CD14-positive monocyte (primary cell): ENCODE results near the gene SETBP1. TPM values are rescaled to one million over a fixed set of nuclear protein-coding genes. Genes with fewer than 3 reads are reported as not detected.

Experiments
- DNase-seq, 3 donors: peaks; one replicate each; pipeline ENCODE4 v3.0.0-alpha.2; 2011 to 2022
- H2AFZ ChIP-seq: 2 replicates; pipeline ENCODE4 v1.6.0; 2012; ENCODE audit warnings: mild to moderate bottlenecking, low read depth, low read length, inconsistent platforms; ENCODE audit not compliant: insufficient read depth, poor library complexity, severe bottlenecking
- H3K27ac ChIP-seq, 2 donors: 1 replicate in 1 of 2; 2 replicates in 1 of 2; pipeline ENCODE4 v1.5.1; 2012 to 2013; ENCODE audit warnings: low read length in 2 of 2, control low read depth in 1 of 2, inconsistent platforms in 1 of 2, low read depth in 1 of 2, mild to moderate bottlenecking in 1 of 2
- H3K27me3 ChIP-seq, 2 donors: one replicate each; pipeline versions ENCODE4 v1.6.0 to v1.6.1; 2011 to 2013; ENCODE audit warnings: low read length in 2 of 2; ENCODE audit not compliant: control insufficient read depth in 2 of 2, insufficient read depth in 2 of 2
- H3K36me3 ChIP-seq, 2 donors: replicated peaks in 1 of 2; 1 replicate in 1 of 2; 2 replicates in 1 of 2; pipeline versions ENCODE4 v1.5.1 to v1.6.1; 2012 to 2013; ENCODE audit warnings: low read length in 2 of 2, control low read depth in 1 of 2, inconsistent platforms in 1 of 2, mild to moderate bottlenecking in 1 of 2; ENCODE audit not compliant: insufficient read depth in 2 of 2, control insufficient read depth in 1 of 2
- H3K4me1 ChIP-seq, 2 donors: 1 replicate in 1 of 2; 2 replicates in 1 of 2; pipeline versions ENCODE4 v1.5.1 to v1.6.1; 2012 to 2013; ENCODE audit warnings: low read length in 2 of 2, control low read depth in 1 of 2, inconsistent platforms in 1 of 2, mild to moderate bottlenecking in 1 of 2, moderate library complexity in 1 of 2; ENCODE audit not compliant: insufficient read depth in 2 of 2, control insufficient read depth in 1 of 2
- H3K4me2 ChIP-seq: replicated peaks from 2 replicates; pipeline ENCODE3; 2012; ENCODE audit warnings: low read length, moderate library complexity, mild to moderate bottlenecking; ENCODE audit not compliant: poor library complexity, severe bottlenecking; ENCODE audit errors: extremely low read depth
- H3K4me3 ChIP-seq, 3 experiments: fragments of 200-600 bp in 1 of 3; sonication (generic) in 1 of 3; replicated peaks in 1 of 3; 1 replicate in 2 of 3; 2 replicates in 1 of 3; pipeline ENCODE4 v1.5.1; 2011 to 2013; ENCODE audit warnings: low read length in 3 of 3, mild to moderate bottlenecking in 3 of 3, control low read depth in 2 of 3, low read depth in 2 of 3, inconsistent platforms in 1 of 3, moderate library complexity in 1 of 3
- H3K79me2 ChIP-seq: 2 replicates; pipeline ENCODE4 v1.6.0; 2012; ENCODE audit warnings: mild to moderate bottlenecking, control low read depth, inconsistent platforms, low read length, moderate library complexity; ENCODE audit not compliant: insufficient read depth
- H3K9ac ChIP-seq: 2 replicates; pipeline ENCODE4 v1.6.0; 2017; ENCODE audit warnings: low read length, mild to moderate bottlenecking; ENCODE audit not compliant: insufficient read depth, poor library complexity, severe bottlenecking
- H3K9me3 ChIP-seq, 2 donors: replicated peaks in 1 of 2; 1 replicate in 1 of 2; 2 replicates in 1 of 2; pipeline versions ENCODE4 v1.5.1 to v1.6.1; 2012 to 2013; ENCODE audit warnings: low read length in 2 of 2, control low read depth in 1 of 2; ENCODE audit not compliant: control insufficient read depth in 1 of 2, insufficient read depth in 1 of 2
- H4K20me1 ChIP-seq: 2 replicates; pipeline ENCODE4 v1.6.0; 2012; ENCODE audit warnings: mild to moderate bottlenecking, low read length, control low read depth, moderate library complexity; ENCODE audit not compliant: insufficient read depth
- H3K27ac Mint-ChIP-seq, 7 donors: one replicate each; pipeline ENCODE4 v1.8.0; 2020; ENCODE audit warnings: mild to moderate bottlenecking in 7 of 7, mixed read lengths in 7 of 7, moderate library complexity in 6 of 7, inconsistent platforms in 2 of 7
- H3K27me3 Mint-ChIP-seq, 3 donors: one replicate each; pipeline ENCODE4 v1.8.0; 2021 to 2022; ENCODE audit warnings: low read depth in 3 of 3, mild to moderate bottlenecking in 3 of 3, mixed read lengths in 3 of 3, moderate library complexity in 3 of 3, inconsistent platforms in 1 of 3
- H3K36me3 Mint-ChIP-seq, 2 donors: one replicate each; pipeline ENCODE4 v1.8.0; 2020; ENCODE audit warnings: mixed read lengths in 2 of 2, inconsistent platforms in 1 of 2, mild to moderate bottlenecking in 1 of 2
- H3K4me1 Mint-ChIP-seq: one replicate; pipeline ENCODE4 v1.8.0; 2020; ENCODE audit warnings: mild to moderate bottlenecking, mixed read lengths
- H3K4me3 Mint-ChIP-seq, 2 donors: one replicate each; pipeline ENCODE4 v1.8.0; 2020; ENCODE audit warnings: mild to moderate bottlenecking in 2 of 2, mixed read lengths in 2 of 2, moderate library complexity in 1 of 2
- H3K9me3 Mint-ChIP-seq, 7 donors: one replicate each; pipeline ENCODE4 v1.8.0; 2020 to 2022; ENCODE audit warnings: mixed read lengths in 7 of 7, mild to moderate bottlenecking in 6 of 7, moderate library complexity in 6 of 7, inconsistent platforms in 2 of 7
- WGBS: methylation state at CpG from one replicate; pipeline ENCODE4 v1.1.5; 2013; ENCODE audit warnings: missing lambda C conversion rate; ENCODE audit not compliant: insufficient coverage; 5-methylcytosine and 5-hydroxymethylcytosine counted together
- intact Hi-C, 2 donors: fragments of 100-400 bp; cut with micrococcal nuclease; formaldehyde crosslinking; loops; one replicate each; pipeline versions ENCODE4 v1.15.0 to v1.15.1; 2023
- polyA plus RNA-seq, 3 donors: library from polyadenylated mRNA; depleted of rRNA in 1 of 3; unstranded in 2 of 3; stranded (reverse) in 1 of 3; fragments of 300-500 nt in 2 of 3; fragments of >200 nt in 1 of 3; fragmentation: Illumina TruSeq in 2 of 3; gene quantifications; 1 replicate in 2 of 3; 2 replicates in 1 of 3; pipeline ENCODE4 v1.2.3, GENCODE V29; 2012 to 2021
- TF ChIP-seq, protein P1 (sequence below): fragments of 200-600 bp; IDR thresholded peaks from one replicate; pipeline ENCODE4 v1.8.0; 2022; ENCODE audit warnings: antibody characterized with exemption, mild to moderate bottlenecking

Gene SETBP1
- polyA plus RNA-seq, 3 donors, result 0.01 to 1.2 TPM; not detected in 1

DNA sequence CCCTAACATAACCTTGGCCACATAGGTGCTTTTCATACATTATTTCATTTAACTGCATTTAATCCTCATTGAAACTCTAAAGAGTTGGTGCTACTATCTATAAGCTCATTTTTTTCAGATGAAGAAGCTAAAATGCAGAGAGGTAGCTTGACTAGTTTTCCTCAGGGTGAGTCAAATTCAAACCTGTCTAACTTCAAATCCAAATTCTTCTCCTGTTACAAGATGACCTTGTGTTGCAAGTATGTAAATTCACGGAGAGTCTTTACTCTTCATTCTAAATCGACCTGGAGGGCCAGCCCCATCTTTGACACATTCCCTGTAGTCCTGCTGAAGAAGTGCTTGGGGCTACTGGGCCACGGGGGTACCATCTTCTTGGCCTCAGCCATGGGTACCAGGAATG, 8.2 kb upstream of the SETBP1 start:
- H3K9me3 ChIP-seq, result peaks cover 10 to 22% of the 10 kb centered on the region in 2 donors
- no peak overlapping the region for H3K4me2 ChIP-seq
- H3K27ac ChIP-seq, result no peak overlapping the region
- 100% methylated on average over 1 of the region's 3 CpGs for WGBS
- no peaks in the 10 kb centered on the region for H3K36me3 ChIP-seq
- H3K9ac ChIP-seq, result no peak overlapping the region
- no peaks in the 10 kb centered on the region for H4K20me1 ChIP-seq
- Mint-ChIP-seq H3K4me1 (peaks cover 4% of the 10 kb centered on the region), H3K36me3 (no peaks in the 10 kb centered on the region), H3K4me3 (no peak overlapping the region), H3K9me3 (peaks cover 6 to 19% (median 14%) of the 10 kb centered on the region in 7 donors), H3K27me3 (peaks cover 0 to 25% (median under 1%) of the 10 kb centered on the region in 3 donors), H3K27ac (peak overlapping the region in 1 of 7 donors; percentile 12)
- intact Hi-C loops, result no loop called here
- H3K4me3 ChIP-seq, result no peak overlapping the region
- H3K4me1 ChIP-seq, result no peaks in the 10 kb centered on the region
- TF ChIP-seq, protein P1, sequence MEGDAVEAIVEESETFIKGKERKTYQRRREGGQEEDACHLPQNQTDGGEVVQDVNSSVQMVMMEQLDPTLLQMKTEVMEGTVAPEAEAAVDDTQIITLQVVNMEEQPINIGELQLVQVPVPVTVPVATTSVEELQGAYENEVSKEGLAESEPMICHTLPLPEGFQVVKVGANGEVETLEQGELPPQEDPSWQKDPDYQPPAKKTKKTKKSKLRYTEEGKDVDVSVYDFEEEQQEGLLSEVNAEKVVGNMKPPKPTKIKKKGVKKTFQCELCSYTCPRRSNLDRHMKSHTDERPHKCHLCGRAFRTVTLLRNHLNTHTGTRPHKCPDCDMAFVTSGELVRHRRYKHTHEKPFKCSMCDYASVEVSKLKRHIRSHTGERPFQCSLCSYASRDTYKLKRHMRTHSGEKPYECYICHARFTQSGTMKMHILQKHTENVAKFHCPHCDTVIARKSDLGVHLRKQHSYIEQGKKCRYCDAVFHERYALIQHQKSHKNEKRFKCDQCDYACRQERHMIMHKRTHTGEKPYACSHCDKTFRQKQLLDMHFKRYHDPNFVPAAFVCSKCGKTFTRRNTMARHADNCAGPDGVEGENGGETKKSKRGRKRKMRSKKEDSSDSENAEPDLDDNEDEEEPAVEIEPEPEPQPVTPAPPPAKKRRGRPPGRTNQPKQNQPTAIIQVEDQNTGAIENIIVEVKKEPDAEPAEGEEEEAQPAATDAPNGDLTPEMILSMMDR, result no peak
- no peaks in the 10 kb centered on the region for H3K79me2 ChIP-seq
- DNase-seq, result no peak
- peaks cover 8 to 13% of the 10 kb centered on the region in 2 donors for H3K27me3 ChIP-seq
- no peak overlapping the region for H2AFZ ChIP-seq

DNA sequence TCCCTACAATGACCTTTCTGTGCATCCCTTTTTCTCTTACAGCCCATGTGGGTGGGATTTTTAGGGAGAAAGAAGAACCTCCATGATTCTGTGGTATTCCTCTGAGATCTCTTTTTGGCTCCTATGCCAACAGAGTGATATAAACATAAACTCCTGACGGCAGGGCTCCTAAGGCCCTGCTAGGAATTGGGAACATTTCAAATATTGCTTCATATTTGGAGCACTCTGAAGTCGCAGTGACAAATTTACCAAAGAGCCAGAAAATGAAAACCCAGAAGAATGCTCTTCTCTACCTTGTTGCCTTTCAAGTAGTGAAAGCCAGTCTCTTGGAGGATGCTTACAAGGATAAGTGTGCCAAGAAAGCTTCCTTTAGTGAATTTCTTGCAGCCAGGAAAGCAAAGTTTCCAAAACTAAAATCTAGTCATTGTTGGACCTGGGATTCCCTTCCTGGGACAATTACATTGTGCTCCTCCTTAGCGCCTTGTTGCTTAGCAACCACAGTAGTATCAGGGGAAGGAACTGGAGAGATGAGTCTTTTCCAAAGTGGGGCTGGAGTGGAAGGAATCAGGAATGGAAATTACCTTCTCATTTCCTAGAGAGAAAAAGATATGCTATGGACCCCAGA, 7.3 kb upstream of the SETBP1 start:
- peaks cover 7% of the 10 kb centered on the region for H3K4me1 Mint-ChIP-seq
- H3K27ac Mint-ChIP-seq, result no peak overlapping the region
- H3K79me2 ChIP-seq, result no peaks in the 10 kb centered on the region
- H3K4me1 ChIP-seq, result no peaks in the 10 kb centered on the region
- peaks cover 6 to 19% (median 14%) of the 10 kb centered on the region in 7 donors for H3K9me3 Mint-ChIP-seq
- H3K4me3 Mint-ChIP-seq, result no peak overlapping the region
- intact Hi-C loops, result no loop called here
- TF ChIP-seq, protein P1, result no peak
- WGBS, result 100% methylated on average over 2 of the region's 3 CpGs
- no peak overlapping the region for H3K27ac ChIP-seq
- H4K20me1 ChIP-seq, result no peaks in the 10 kb centered on the region
- H3K9me3 ChIP-seq, result peaks cover 10 to 22% of the 10 kb centered on the region in 2 donors
- H3K9ac ChIP-seq, result no peak overlapping the region
- no peaks in the 10 kb centered on the region for H3K36me3 Mint-ChIP-seq
- H3K36me3 ChIP-seq, result no peaks in the 10 kb centered on the region
- H3K27me3 ChIP-seq, result peaks cover 16 to 21% of the 10 kb centered on the region in 2 donors
- no peak overlapping the region for H3K4me2 ChIP-seq
- H2AFZ ChIP-seq, result no peak overlapping the region
- DNase-seq, result no peak
- no peak overlapping the region for H3K4me3 ChIP-seq
- peaks cover 5 to 33% (median 9%) of the 10 kb centered on the region in 3 donors for H3K27me3 Mint-ChIP-seq
